Peyer's patch (tissue), 4 donors: ENCODE measurements around the gene SLC25A22. TPM values are rescaled to one million over a fixed set of nuclear protein-coding genes. Genes with fewer than 3 reads are reported as not detected.

Source experiments
- DNase-seq, 3 donors: peaks; one replicate each; pipeline ENCODE4 v3.0.0-alpha.2; 2017 to 2019
- H3K27ac ChIP-seq, 4 donors: fragments of 200-600 bp; sonication (generic); one replicate each; pipeline ENCODE4 v1.5.1; 2016 to 2019
- H3K27me3 ChIP-seq, 2 donors: fragments of 200-600 bp; sonication (generic); one replicate each; pipeline ENCODE4 v1.5.1; 2019
- H3K36me3 ChIP-seq, 3 donors: fragments of 200-600 bp; sonication (generic); one replicate each; pipeline ENCODE4 v1.5.1; 2016 to 2019
- H3K4me1 ChIP-seq, 4 donors: fragments of 200-600 bp; sonication (generic); one replicate each; pipeline ENCODE4 v1.5.1; 2016 to 2019
- H3K4me3 ChIP-seq, 4 donors: fragments of 200-600 bp; sonication (generic); 1 replicate in 3 of 4; 2 replicates in 1 of 4; pipeline ENCODE4 v1.5.1; 2016 to 2019; ENCODE audit warnings: mild to moderate bottlenecking in 1 of 4
- H3K9me3 ChIP-seq, 4 donors: fragments of 200-600 bp; sonication (generic); one replicate each; pipeline ENCODE4 v1.5.1; 2016 to 2019; ENCODE audit warnings: mild to moderate bottlenecking in 1 of 4
- POLR2A ChIP-seq, 2 donors: fragments of 450-650 bp; IDR thresholded peaks; one replicate each; pipeline ENCODE4 v1.5.1; 2017; ENCODE audit warnings: antibody characterized with exemption in 2 of 2, mild to moderate bottlenecking in 2 of 2, moderate library complexity in 2 of 2
- total RNA-seq, 4 donors: library from RNA; depleted of rRNA; stranded (reverse); fragments of >200 nt; gene quantifications; one replicate each; pipeline ENCODE4 v1.1.0, GENCODE V29; 2016
- TF ChIP-seq, protein P1 (sequence below), 6 experiments: fragments of 450-650 bp in 4 of 6; fragments of 200-600 bp in 2 of 6; sonication (generic) in 1 of 6; IDR thresholded peaks; one replicate each; pipeline ENCODE4 v1.5.1; 2017 to 2019; ENCODE audit warnings: antibody characterized with exemption in 6 of 6, mild to moderate bottlenecking in 3 of 6, moderate library complexity in 1 of 6

Gene SLC25A22
- total RNA-seq, 4 donors from 2014 or later, result 14.2 to 22.0 (median 16.6) TPM

DNA sequence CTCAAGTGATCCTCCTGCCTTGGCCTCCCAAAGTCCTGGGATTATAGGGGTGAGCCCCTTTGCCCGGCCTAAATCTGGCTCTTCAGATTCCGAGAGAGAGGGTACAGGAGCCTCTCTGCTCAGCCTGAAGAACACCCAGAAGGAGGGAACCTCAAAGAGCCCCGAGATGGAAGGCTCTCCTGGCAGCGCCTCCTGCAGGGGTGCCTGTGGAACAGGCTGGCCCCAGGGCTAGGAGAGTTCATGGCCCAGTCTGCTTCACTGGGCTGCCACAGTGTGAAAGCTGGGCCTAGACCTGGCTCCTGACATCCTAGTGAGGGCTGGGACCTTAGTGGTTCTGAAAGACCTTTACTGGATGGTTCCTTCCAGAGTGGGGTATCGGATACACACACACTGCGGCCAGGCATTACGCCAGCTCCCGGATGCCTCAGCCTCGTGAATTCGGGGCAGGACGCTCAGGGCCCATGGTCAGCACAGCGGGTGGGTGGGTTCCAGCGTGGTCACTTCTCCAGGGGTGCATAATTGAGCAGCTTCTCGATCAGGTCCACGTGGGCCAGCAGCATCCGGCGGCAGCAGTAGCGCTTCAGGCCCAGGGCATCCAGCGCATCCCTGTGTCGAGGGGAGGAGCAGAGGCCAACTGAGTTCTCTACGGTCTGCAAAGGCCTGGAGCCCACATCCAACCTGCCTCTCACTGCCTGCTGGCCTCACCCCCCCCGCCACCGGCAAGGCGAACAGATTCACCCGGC lies 42.0 kb upstream of the SLC25A22 start:
- peaks cover 10 to 66% (median 21%) of the 10 kb centered on the region in 4 donors for H3K4me1 ChIP-seq
- TF ChIP-seq POLR2A (IDR thresholded peaks at IDR 0.05), result no peak
- TF ChIP-seq, protein P1, sequence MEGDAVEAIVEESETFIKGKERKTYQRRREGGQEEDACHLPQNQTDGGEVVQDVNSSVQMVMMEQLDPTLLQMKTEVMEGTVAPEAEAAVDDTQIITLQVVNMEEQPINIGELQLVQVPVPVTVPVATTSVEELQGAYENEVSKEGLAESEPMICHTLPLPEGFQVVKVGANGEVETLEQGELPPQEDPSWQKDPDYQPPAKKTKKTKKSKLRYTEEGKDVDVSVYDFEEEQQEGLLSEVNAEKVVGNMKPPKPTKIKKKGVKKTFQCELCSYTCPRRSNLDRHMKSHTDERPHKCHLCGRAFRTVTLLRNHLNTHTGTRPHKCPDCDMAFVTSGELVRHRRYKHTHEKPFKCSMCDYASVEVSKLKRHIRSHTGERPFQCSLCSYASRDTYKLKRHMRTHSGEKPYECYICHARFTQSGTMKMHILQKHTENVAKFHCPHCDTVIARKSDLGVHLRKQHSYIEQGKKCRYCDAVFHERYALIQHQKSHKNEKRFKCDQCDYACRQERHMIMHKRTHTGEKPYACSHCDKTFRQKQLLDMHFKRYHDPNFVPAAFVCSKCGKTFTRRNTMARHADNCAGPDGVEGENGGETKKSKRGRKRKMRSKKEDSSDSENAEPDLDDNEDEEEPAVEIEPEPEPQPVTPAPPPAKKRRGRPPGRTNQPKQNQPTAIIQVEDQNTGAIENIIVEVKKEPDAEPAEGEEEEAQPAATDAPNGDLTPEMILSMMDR (IDR thresholded peaks at IDR 0.05), result peak in 3 of 6 experiments; percentile 15 to 33 (median 27)
- H3K9me3 ChIP-seq, result no peaks in the 10 kb centered on the region
- no peaks in the 10 kb centered on the region for H3K27me3 ChIP-seq
- H3K27ac ChIP-seq, result no peak overlapping the region
- H3K36me3 ChIP-seq, result peaks cover 0 to 42% (median 0%) of the 10 kb centered on the region in 3 donors
- H3K4me3 ChIP-seq, result no peak overlapping the region
- DNase-seq, result peak in 1 of 3 donors; percentile 46

DNA sequence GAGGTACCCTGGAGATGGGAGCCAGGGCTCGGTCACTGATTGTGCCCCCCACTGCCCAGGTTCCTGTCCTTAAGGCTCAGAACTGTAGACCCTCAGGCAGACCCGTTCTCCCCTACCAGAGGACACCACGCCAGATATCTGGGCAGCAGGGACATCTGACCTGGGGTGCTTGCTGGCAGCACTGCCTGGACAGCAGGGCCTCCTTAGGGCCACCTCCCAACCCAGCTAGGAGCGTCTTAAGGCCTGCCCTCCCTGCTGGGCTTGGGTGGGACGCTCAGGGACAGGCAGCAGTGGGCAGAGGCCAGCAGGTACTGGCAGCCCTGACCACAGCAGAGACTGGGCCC lies 41.2 kb upstream of the SLC25A22 start:
- Histone ChIP-seq H3K9me3 (no peaks in the 10 kb centered on the region), H3K27me3 (no peaks in the 10 kb centered on the region), H3K4me1 (peaks cover 12 to 66% (median 20%) of the 10 kb centered on the region in 4 donors), H3K36me3 (peaks cover 0 to 42% (median 0%) of the 10 kb centered on the region in 3 donors), H3K4me3 (no peak overlapping the region), H3K27ac (no peak overlapping the region)
- TF ChIP-seq, protein P1 (IDR thresholded peaks at IDR 0.05), result no peak
- no peak for TF ChIP-seq POLR2A (IDR thresholded peaks at IDR 0.05)
- no peak for DNase-seq

DNA sequence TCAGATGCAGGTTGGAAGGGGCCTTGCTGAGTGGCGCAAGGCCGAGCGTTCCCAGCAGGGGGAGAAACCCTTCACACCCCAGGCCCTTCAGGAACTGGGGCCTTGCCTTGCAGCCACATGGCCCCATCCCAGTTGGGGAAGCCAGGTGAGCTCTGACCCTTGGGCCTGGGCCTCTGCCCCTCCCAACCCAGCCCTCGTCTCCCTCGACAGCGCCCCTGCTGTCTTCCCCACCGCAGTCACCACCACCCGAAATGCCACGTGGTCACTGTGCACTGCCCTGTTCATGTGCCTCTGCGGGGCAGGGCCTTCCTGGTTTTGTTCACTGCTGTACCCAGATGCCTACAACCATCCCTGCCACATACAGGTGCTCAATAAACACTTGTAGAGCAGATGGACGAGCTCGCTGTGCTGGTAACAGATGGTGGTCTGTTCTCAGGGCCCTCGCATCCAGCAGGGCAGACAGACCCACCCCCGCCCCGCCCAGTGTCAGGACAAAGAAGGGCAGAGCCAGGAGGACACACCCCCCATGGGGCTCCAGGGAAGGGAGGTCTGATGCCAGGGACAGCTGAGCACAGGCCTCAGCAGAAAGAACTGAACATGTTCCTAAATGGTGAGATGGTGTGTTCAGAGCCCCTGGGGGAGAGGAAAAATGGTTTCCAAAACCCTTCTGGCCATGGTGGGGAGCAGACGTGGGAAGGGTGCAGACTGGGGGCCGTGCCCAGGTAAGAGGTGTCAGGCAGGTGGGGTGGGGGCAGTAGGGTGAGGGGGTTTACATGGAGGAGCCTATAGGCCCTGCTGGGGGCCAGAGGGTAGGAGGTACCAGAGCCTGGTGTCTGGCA lies 40.6 kb upstream of the SLC25A22 start:
- no peak for TF ChIP-seq POLR2A (IDR thresholded peaks at IDR 0.05)
- TF ChIP-seq, protein P1 (IDR thresholded peaks at IDR 0.05), result peak in 4 of 6 experiments; percentile 6 to 38 (median 24)
- Histone ChIP-seq H3K4me3 (no peak overlapping the region), H3K4me1 (peaks cover 12 to 66% (median 16%) of the 10 kb centered on the region in 4 donors), H3K36me3 (peaks cover 0 to 42% (median 0%) of the 10 kb centered on the region in 3 donors), H3K9me3 (no peaks in the 10 kb centered on the region), H3K27me3 (no peaks in the 10 kb centered on the region), H3K27ac (peak overlapping the region in 1 of 4 donors; percentile 34)
- no peak for DNase-seq

DNA sequence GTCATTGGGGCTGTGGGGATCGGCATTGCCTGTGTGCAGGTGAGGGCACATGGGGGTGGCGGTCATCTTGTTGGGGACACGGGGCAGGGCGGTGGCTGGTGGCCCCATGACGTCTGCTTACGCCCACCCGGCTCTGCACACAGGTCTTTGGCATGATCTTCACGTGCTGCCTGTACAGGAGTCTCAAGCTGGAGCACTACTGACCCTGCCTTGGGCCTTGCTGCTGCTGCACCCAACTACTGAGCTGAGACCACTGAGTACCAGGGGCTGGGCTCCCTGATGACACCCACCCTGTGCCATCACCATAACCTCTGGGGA lies 39.9 kb upstream of the SLC25A22 start:
- Histone ChIP-seq H3K4me1 (peaks cover 5 to 62% (median 12%) of the 10 kb centered on the region in 4 donors), H3K27me3 (no peaks in the 10 kb centered on the region), H3K9me3 (no peaks in the 10 kb centered on the region), H3K27ac (peak overlapping the region in 1 of 4 donors; percentile 34), H3K4me3 (no peak overlapping the region), H3K36me3 (peaks cover 0 to 42% (median 0%) of the 10 kb centered on the region in 3 donors)
- DNase-seq, result no peak
- no peak for TF ChIP-seq POLR2A (IDR thresholded peaks at IDR 0.05)
- TF ChIP-seq, protein P1 (IDR thresholded peaks at IDR 0.05), result no peak

DNA sequence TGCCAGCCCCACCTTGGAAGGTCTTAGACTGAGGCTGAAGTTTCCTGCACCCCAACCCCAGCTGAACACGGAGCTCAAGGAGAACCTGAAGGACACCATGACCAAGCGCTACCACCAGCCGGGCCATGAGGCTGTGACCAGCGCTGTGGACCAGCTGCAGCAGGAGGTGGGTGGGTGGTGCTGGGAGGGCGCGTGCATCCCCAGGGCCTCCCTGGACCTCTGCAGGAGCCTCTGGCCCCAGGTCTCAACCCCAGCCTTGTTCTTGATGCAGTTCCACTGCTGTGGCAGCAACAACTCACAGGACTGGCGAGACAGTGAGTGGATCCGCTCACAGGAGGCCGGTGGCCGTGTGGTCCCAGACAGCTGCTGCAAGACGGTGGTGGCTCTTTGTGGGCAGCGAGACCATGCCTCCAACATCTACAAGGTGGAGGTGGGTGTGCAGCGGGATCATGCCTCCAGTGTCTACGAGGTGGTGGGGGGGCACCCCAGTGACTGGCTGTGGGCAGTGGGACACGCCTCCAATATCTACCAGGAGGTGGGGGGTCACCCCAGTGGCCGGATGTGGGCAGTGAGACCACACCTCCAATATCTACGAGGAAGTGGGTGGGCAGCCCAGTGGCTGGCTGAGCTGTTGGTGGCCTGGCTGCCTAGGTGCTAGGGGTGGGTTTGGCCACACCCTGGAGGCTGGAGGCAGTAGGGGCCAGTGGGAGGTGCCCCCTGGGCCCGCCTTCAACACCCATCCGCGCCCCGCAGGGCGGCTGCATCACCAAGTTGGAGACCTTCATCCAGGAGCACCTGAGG lies 39.3 kb upstream of the SLC25A22 start:
- Histone ChIP-seq H3K4me1 (peaks cover 5 to 63% (median 13%) of the 10 kb centered on the region in 4 donors), H3K36me3 (peaks cover 0 to 42% (median 0%) of the 10 kb centered on the region in 3 donors), H3K27ac (peak overlapping the region in 1 of 4 donors; percentile 34)

More for the DNA sequence above, 39.3 kb upstream of the SLC25A22 start:
- TF ChIP-seq, protein P1 (IDR thresholded peaks at IDR 0.05), result no peak
- TF ChIP-seq POLR2A (IDR thresholded peaks at IDR 0.05), result no peak
- DNase-seq, result no peak
- Histone ChIP-seq H3K4me3 (no peak overlapping the region), H3K27me3 (no peaks in the 10 kb centered on the region), H3K9me3 (no peaks in the 10 kb centered on the region)
